Omental fat pad (tissue), 4 donors: ENCODE measurements around the gene ADAMTS16. TPM values are rescaled to one million over a fixed set of nuclear protein-coding genes. Genes with fewer than 3 reads are reported as not detected.

Source experiments
- ATAC-seq: fragments of 150-250 bp; one replicate; pipeline ENCODE4 v1.9.1; 2016; ENCODE audit warnings: mild to moderate bottlenecking, moderate library complexity; ENCODE audit not compliant: low FRiP score
- DNase-seq: peaks from one replicate; pipeline ENCODE4 v3.0.0-alpha.2; 2019; ENCODE audit warnings: low spot score
- total RNA-seq, 4 donors: library from RNA; depleted of rRNA; stranded (reverse); fragments of >200 nt; gene quantifications; one replicate each; pipeline ENCODE4 v1.1.0, GENCODE V29; 2016
- TF ChIP-seq, protein P1 (sequence below), 3 donors: fragments of 450-650 bp; IDR thresholded peaks; one replicate each; pipeline ENCODE4 v1.5.1; 2016 to 2017; ENCODE audit warnings: antibody characterized with exemption in 3 of 3, mild to moderate bottlenecking in 3 of 3, moderate library complexity in 2 of 3

ADAMTS16 gene, protein sequence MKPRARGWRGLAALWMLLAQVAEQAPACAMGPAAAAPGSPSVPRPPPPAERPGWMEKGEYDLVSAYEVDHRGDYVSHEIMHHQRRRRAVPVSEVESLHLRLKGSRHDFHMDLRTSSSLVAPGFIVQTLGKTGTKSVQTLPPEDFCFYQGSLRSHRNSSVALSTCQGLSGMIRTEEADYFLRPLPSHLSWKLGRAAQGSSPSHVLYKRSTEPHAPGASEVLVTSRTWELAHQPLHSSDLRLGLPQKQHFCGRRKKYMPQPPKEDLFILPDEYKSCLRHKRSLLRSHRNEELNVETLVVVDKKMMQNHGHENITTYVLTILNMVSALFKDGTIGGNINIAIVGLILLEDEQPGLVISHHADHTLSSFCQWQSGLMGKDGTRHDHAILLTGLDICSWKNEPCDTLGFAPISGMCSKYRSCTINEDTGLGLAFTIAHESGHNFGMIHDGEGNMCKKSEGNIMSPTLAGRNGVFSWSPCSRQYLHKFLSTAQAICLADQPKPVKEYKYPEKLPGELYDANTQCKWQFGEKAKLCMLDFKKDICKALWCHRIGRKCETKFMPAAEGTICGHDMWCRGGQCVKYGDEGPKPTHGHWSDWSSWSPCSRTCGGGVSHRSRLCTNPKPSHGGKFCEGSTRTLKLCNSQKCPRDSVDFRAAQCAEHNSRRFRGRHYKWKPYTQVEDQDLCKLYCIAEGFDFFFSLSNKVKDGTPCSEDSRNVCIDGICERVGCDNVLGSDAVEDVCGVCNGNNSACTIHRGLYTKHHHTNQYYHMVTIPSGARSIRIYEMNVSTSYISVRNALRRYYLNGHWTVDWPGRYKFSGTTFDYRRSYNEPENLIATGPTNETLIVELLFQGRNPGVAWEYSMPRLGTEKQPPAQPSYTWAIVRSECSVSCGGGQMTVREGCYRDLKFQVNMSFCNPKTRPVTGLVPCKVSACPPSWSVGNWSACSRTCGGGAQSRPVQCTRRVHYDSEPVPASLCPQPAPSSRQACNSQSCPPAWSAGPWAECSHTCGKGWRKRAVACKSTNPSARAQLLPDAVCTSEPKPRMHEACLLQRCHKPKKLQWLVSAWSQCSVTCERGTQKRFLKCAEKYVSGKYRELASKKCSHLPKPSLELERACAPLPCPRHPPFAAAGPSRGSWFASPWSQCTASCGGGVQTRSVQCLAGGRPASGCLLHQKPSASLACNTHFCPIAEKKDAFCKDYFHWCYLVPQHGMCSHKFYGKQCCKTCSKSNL
- total RNA-seq: 1 to 10 TPM in 2 of 4 donors, under 1 TPM in 2; 0.50 to 1.9 (median 1.3) TPM

DNA sequence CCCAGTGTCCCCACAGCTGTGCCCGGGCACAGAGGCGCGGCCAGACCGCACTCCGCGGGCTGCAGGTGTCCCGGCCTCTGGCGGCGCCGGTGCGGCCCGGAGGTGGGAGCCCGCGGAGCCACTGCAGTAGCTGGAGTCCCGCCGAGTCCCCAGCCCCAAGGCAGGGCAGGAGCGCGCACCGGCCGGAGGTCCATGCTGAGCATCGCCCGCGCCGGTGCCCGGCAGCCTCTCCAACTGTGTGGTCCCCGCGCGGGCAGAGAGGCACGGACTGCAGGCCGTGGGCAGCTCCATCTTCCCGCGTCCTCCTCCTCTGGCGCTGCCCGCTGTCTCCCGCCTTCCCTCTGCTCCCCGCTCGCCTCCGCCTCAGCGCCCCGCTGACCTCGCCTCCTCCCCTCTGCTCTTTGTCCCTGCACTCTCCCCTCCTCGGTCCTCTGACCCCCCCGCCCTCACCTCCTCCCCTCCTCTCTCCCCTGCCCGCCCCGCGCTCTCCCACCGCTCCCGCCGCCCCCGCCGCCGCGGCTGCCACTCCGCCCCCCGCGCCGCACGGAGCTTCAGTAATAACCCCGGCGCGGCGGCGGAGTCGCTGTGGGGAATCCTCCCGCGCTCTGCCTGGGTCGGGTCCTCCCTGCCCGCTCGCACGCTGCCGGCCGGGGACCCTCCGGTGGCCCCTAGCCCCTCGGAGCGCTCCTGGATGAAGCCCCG is at the start of gene ADAMTS16:
TSS of gene ADAMTS16 (plus strand) at position 554 of the 702 bp plus-strand sequence. CDS start at position 692, 138 bp downstream.
- TF ChIP-seq, protein P1, sequence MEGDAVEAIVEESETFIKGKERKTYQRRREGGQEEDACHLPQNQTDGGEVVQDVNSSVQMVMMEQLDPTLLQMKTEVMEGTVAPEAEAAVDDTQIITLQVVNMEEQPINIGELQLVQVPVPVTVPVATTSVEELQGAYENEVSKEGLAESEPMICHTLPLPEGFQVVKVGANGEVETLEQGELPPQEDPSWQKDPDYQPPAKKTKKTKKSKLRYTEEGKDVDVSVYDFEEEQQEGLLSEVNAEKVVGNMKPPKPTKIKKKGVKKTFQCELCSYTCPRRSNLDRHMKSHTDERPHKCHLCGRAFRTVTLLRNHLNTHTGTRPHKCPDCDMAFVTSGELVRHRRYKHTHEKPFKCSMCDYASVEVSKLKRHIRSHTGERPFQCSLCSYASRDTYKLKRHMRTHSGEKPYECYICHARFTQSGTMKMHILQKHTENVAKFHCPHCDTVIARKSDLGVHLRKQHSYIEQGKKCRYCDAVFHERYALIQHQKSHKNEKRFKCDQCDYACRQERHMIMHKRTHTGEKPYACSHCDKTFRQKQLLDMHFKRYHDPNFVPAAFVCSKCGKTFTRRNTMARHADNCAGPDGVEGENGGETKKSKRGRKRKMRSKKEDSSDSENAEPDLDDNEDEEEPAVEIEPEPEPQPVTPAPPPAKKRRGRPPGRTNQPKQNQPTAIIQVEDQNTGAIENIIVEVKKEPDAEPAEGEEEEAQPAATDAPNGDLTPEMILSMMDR (IDR thresholded peaks at IDR 0.05): no peak
- peak; percentile 44 for ATAC-seq
- DNase-seq: no peak

DNA sequence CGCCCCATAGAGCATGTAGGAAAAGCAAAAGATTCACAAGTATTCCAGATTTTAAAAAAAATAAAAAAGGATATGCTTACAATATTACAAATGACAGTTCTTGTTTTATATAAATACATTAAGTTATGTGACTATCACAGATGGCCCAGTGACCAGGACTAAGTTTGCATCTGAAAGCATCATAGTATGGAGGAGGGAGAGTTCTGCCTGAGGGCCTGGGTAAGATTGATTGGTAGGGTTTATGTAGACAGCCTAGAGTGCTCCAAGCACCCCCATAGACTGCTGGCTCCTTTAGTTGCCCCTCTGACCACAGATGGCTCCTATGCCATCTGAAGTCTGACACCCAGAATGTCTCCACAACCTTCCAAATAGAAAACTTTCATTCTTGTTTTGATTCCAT is 48.0 kb upstream of the ADAMTS16 start:
- DNase-seq (no peak), ATAC-seq (no peak)
- TF ChIP-seq, protein P1 (IDR thresholded peaks at IDR 0.05): no peak

DNA sequence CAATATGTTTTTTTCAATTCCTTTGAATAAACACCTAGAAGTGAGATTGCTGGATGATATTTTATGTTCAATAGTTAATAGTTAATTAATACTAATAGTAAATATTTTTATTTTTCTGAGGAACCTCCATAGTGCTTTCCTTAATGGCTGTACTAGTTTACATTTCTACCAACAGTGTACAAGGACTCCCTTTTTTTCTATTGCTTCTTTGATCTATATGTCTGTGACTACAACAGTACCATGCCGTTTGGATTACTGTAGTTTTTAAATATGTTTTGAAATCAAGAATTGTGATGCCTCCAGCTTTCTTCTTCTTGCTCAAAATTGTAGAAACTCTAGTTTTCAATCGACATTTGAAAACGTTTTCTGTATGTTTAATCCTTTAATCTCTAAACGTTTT is 39.5 kb upstream of the ADAMTS16 start:
- TF ChIP-seq, protein P1 (IDR thresholded peaks at IDR 0.05): no peak
- DNase-seq (no peak), ATAC-seq (no peak)

DNA sequence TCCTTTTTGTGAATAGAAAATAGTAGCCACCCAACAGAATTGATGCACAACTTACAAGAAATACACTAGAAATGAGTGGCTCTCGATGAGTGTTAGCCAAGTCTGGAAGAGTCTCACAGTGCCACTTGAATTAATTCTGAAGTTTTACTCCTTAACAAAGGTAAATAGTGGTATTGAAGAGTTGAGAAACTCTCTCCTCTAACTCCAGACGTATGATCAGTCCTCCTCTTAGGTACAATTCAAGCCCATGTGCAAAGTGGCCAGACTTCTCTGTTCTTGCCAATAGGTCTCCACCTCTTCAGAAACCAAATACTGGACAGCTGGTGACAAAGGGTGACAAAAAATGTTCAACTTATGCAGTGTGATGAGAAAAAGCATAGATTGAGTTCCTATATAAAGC is 38.5 kb upstream of the ADAMTS16 start:
- ATAC-seq (no peak), DNase-seq (no peak)
- TF ChIP-seq, protein P1 (IDR thresholded peaks at IDR 0.05): no peak

DNA sequence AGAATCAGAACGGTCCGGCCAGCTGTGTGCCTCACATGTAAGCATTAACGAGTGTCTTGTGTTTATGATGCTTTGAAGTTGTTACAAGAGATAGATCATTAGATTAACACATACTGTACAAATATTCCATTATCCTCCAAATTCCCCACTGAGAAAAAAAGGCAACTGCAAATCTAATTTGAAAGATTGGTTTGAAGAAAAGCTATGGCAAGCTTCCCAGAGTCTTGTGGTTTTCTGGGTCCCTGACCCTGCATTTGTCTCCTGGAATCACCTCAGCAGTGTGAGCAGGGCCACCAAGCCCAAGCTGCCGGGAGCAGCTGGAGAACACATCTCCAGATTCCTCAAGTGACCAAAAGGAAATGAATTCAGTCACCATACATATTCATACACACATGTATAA is 36.9 kb upstream of the ADAMTS16 start:
- DNase-seq (no peak), ATAC-seq (no peak)
- TF ChIP-seq, protein P1 (IDR thresholded peaks at IDR 0.05): no peak

DNA sequence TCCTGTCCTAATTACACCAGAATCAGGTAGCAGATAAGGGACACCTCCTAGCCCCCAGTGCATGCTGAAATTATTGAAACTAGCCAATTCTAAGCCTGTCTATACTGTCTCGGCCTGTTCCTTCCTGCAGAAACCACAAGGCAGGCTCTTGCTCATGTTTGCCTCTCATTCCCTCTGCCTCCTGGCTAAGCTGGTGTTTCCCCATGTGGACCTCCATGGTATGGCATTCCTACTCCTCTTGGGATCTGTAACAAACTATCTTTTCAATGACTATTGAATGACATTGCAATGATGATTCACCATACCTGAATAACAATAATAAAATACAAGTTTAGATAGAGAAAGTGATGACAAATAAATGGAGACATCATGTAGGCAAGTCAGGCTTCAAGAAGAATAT is 35.6 kb upstream of the ADAMTS16 start:
- TF ChIP-seq, protein P1 (IDR thresholded peaks at IDR 0.05): no peak
- DNase-seq (no peak), ATAC-seq (no peak)
